ENCODE measurements around the gene ANO1. TPM values are rescaled to one million over a fixed set of nuclear protein-coding genes. Genes with fewer than 3 reads are reported as not detected.
A peak's percentile ranks its signal among the peaks of the same experiment; 100 is the strongest.

ANO1 gene
- total and polyA plus RNA-seq, 2 of the 8 experiments (the other 6 are each of a cell fraction or from before 2014, with no cell fraction given), result 4.7 to 5.0 TPM

DNA sequence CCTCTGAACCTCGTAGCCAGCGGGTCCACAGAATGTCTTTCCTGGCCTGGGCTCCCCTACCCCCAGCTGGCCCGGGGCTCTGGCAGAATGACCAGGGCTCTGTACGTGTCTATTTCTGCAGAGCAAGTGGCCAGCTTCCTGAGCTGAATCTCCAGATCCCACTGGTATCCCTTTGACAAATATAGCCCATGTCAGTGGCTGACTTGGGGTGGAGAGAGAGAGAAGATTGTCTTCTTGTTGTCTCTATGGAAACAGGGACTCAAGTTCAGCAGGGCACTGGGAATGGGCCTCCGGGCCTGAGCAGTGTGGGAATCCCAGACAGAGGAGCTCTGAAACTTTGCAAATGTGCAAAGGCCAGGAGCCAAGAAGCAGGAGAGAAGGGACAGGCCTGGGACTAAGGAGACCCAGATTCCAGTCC, 33.9 kb downstream of the ANO1 start:
- TF ChIP-seq GABPA (IDR thresholded peaks at IDR 0.05; ENCODE audit: borderline replicate concordance, insufficient read depth, low read length), result no peak
- TF ChIP-seq RAD21 (IDR thresholded peaks at IDR 0.05 in 1 of 2, conservative IDR thresholded peaks at IDR 0.05 in 1 of 2; ENCODE audit: low read depth in 2 of 2, low read length in 2 of 2), result no peak
- TF ChIP-seq POLR2A (IDR thresholded peaks at IDR 0.05; ENCODE audit: control extremely low read depth in 1 of 2, low read depth in 2 of 2, low read length in 2 of 2), result no peak
- no peak for TF ChIP-seq SUZ12 (IDR thresholded peaks at IDR 0.05; ENCODE audit: low read length)
- TF ChIP-seq, protein P1, sequence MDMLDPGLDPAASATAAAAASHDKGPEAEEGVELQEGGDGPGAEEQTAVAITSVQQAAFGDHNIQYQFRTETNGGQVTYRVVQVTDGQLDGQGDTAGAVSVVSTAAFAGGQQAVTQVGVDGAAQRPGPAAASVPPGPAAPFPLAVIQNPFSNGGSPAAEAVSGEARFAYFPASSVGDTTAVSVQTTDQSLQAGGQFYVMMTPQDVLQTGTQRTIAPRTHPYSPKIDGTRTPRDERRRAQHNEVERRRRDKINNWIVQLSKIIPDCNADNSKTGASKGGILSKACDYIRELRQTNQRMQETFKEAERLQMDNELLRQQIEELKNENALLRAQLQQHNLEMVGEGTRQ (IDR thresholded peaks at IDR 0.05; ENCODE audit: low read length), result no peak
- no peak for TF ChIP-seq TAF1 (IDR thresholded peaks at IDR 0.05; ENCODE audit: low read depth, low read length)
- no peak for TF ChIP-seq KDM5A (IDR thresholded peaks at IDR 0.05; ENCODE audit: low read length)
- Histone ChIP-seq H4K20me1 (replicated peaks in 1 of 2; ENCODE audit: control insufficient read depth in 1 of 2, insufficient read depth in 2 of 2, low read length in 2 of 2) (no peaks in the 10 kb centered on the region), H2BK20ac (ENCODE audit: low read length) (no peak overlapping the region), H3K14ac (ENCODE audit: insufficient read length) (no peak overlapping the region), H3K9ac (replicated peaks in 1 of 4; ENCODE audit: extremely low read depth in 1 of 4, low read depth in 3 of 4, low read length in 3 of 4) (no peak overlapping the region; a peak in 1 of 7 replicates), H3K27ac (ENCODE audit: low read depth, low read length) (no peak overlapping the region), H4K8ac (ENCODE audit: extremely low read depth, insufficient read depth, low read length) (no peak overlapping the region), H3K4me2 (ENCODE audit: insufficient read depth in 1 of 2, low read depth in 2 of 2, low read length in 2 of 2) (no peak overlapping the region), H3K79me2 (ENCODE audit: control insufficient read depth in 1 of 2, insufficient read depth in 2 of 2, low read length in 2 of 2) (no peaks in the 10 kb centered on the region), H3K4me1 (replicated peaks in 1 of 4; ENCODE audit: control insufficient read depth in 3 of 4, insufficient read depth in 4 of 4, low read length in 3 of 4) (peaks cover 0 to 7% (median 5%) of the 10 kb centered on the region in 4 experiments; a peak in 4 of 7 replicates), H3K79me1 (ENCODE audit: low read depth, low read length) (no peaks in the 10 kb centered on the region), H3K9me3 (ENCODE audit: insufficient read depth in 2 of 2, low read depth in 1 of 2, low read length in 1 of 2) (no peaks in the 10 kb centered on the region), H3K23me2 (ENCODE audit: low read depth, low read length) (no peaks in the 10 kb centered on the region), H3K27me3 (replicated peaks in 1 of 4; ENCODE audit: control insufficient read depth in 3 of 4, extremely low read depth in 1 of 4, insufficient read depth in 3 of 4, low read length in 3 of 4) (no peaks in the 10 kb centered on the region), H2BK15ac (ENCODE audit: low read length) (no peak overlapping the region), H2BK5ac (ENCODE audit: low read depth, low read length) (no peak overlapping the region), H4K91ac (replicated peaks; ENCODE audit: insufficient read length, low read length) (no peak overlapping the region), H2AK5ac (ENCODE audit: low read depth, low read length) (no peak overlapping the region), H2AFZ (ENCODE audit: low read length) (no peak overlapping the region), H3K36me3 (ENCODE audit: control insufficient read depth in 2 of 4, insufficient read depth in 4 of 4, low read length in 3 of 4) (no peaks in the 10 kb centered on the region), H3K56ac (replicated peaks; ENCODE audit: insufficient read length, low read depth, low read length) (no peak overlapping the region), H3K18ac (ENCODE audit: extremely low read depth, low read length) (peak overlapping the region; percentile 48; the same call in 1 of the 2 replicates), H3K4me3 (ENCODE audit: extremely low read depth in 1 of 4, insufficient read depth in 2 of 4, low read depth in 3 of 4, low read length in 4 of 4) (no peak overlapping the region), H4K5ac (ENCODE audit: insufficient read length, low read depth, low read length) (no peak overlapping the region), H3K4ac (replicated peaks; ENCODE audit: insufficient read length, low read depth, low read length) (no peak overlapping the region), H2BK120ac (replicated peaks; ENCODE audit: low read depth, low read length) (no peak overlapping the region), H3K23ac (ENCODE audit: insufficient read length) (no peak overlapping the region), H2BK12ac (ENCODE audit: low read depth, low read length) (no peak overlapping the region)
- ChIA-PET CTCF (ENCODE audit: partially characterized antibody) (interaction anchor here (0.6 to 2.0 kb wide), 9 partner anchors 11 to 197 kb away, joined by 3 to 6 read pairs (median 4); no protein-coding TSS in a partner anchor), POLR2A (ENCODE audit: partially characterized antibody) (interaction anchor here (1.2 kb wide), 1 partner anchor 8 kb away, joined by 3 read pairs; no protein-coding TSS in a partner anchor)
- WGBS, 2 experiments (ENCODE audit: extremely low coverage in 1 of 2, insufficient coverage in 1 of 2, insufficient read length in 1 of 2, insufficient replicate concordance in 2 of 2, low coverage in 1 of 2, low lambda C conversion rate in 2 of 2, missing lambda C conversion rate in 1 of 2), result 85% methylated on average over 5 of the region's 5 CpGs; no CpG with 5 or more reads in 1 of the 2 experiments
- no peak for FAIRE-seq
- DNase-seq (ENCODE audit: low read depth in 1 of 2, low spot score in 2 of 2), result no peak
